H1 (cell line): ENCODE data around the gene PLK5. TPM values are rescaled to one million over a fixed set of nuclear protein-coding genes. Genes with fewer than 3 reads are reported as not detected.

ENCODE experiments used
- CTCF ChIA-PET: fragments of 300-600 bp; sonication (Branson Sonifier 250); formaldehyde crosslinking; loops from one replicate; lab custom pipeline; 2021; ENCODE audit not compliant: partially characterized antibody; lab: Charles Lee
- POLR2A ChIA-PET: fragments of 300-600 bp; sonication (Branson Sonifier 250); formaldehyde crosslinking; loops from one replicate; lab custom pipeline; 2021; ENCODE audit warnings: inconsistent platforms; ENCODE audit not compliant: partially characterized antibody; lab: Charles Lee
- DNase-seq, 2 experiments: peaks; one replicate each; pipeline versions ENCODE4 v3.0.0 to v3.0.0-alpha.2; 2010 to 2022; ENCODE audit warnings: low spot score in 2 of 2, low read depth in 1 of 2, mixed read lengths in 1 of 2
- FAIRE-seq: peaks from 2 replicates; lab custom pipeline; 2011; peaks lifted over from hg19 to GRCh38; lab: Jason Lieb, UNC
- H2AFZ ChIP-seq: 2 replicates; pipeline ENCODE4 v1.8.1; 2012; ENCODE audit warnings: low read length, inconsistent platforms
- H2AK5ac ChIP-seq: 2 replicates; pipeline ENCODE4 v1.6.1; 2013; ENCODE audit warnings: low read depth, low read length
- H2BK120ac ChIP-seq: replicated peaks from 2 replicates; pipeline ENCODE3; 2013; ENCODE audit warnings: low read depth, low read length, inconsistent platforms
- H2BK12ac ChIP-seq: 2 replicates; pipeline ENCODE4 v1.6.1; 2013; ENCODE audit warnings: low read depth, low read length
- H2BK15ac ChIP-seq: 2 replicates; pipeline ENCODE4 v1.6.1; 2013; ENCODE audit warnings: low read length
- H2BK20ac ChIP-seq: 2 replicates; pipeline ENCODE4 v1.6.1; 2013; ENCODE audit warnings: low read length
- H2BK5ac ChIP-seq: 2 replicates; pipeline ENCODE4 v1.6.1; 2013; ENCODE audit warnings: low read depth, low read length
- H3K14ac ChIP-seq: 2 replicates; pipeline ENCODE4 v1.6.1; 2013; ENCODE audit warnings: inconsistent platforms; ENCODE audit not compliant: insufficient read length
- H3K18ac ChIP-seq: 2 replicates; pipeline ENCODE4 v1.6.1; 2013; ENCODE audit warnings: low read length; ENCODE audit errors: extremely low read depth
- H3K23ac ChIP-seq: 2 replicates; pipeline ENCODE4 v1.6.1; 2013; ENCODE audit warnings: inconsistent platforms; ENCODE audit not compliant: insufficient read length
- H3K23me2 ChIP-seq: 2 replicates; pipeline ENCODE4 v1.6.1; 2013; ENCODE audit warnings: low read depth, low read length
- H3K27ac ChIP-seq: 2 replicates; pipeline ENCODE4 v1.6.1; 2011; ENCODE audit warnings: low read depth, low read length, inconsistent platforms
- H3K27me3 ChIP-seq, 4 experiments: replicated peaks in 1 of 4; 1 replicate in 1 of 4; 2 replicates in 3 of 4; pipeline versions ENCODE4 v1.6.1 to v1.8.1; 2011 to 2013; ENCODE audit warnings: low read length in 3 of 4, mild to moderate bottlenecking in 3 of 4, inconsistent platforms in 2 of 4, mixed read lengths in 2 of 4, moderate library complexity in 1 of 4; ENCODE audit not compliant: control insufficient read depth in 3 of 4, insufficient read depth in 3 of 4; ENCODE audit errors: extremely low read depth in 1 of 4
- H3K36me3 ChIP-seq, 4 experiments: 2 replicates each; pipeline versions ENCODE4 v1.6.1 to v1.8.1; 2011 to 2013; ENCODE audit warnings: mild to moderate bottlenecking in 4 of 4, low read length in 3 of 4, moderate library complexity in 2 of 4, control low read depth in 1 of 4, inconsistent platforms in 1 of 4; ENCODE audit not compliant: insufficient read depth in 4 of 4, control insufficient read depth in 2 of 4
- H3K4ac ChIP-seq: replicated peaks from 2 replicates; pipeline ENCODE3; 2013; ENCODE audit warnings: low read length, low read depth, mixed read lengths, inconsistent platforms; ENCODE audit not compliant: insufficient read length
- H3K4me1 ChIP-seq, 4 experiments: replicated peaks in 1 of 4; 1 replicate in 1 of 4; 2 replicates in 3 of 4; pipeline versions ENCODE4 v1.6.1 to v1.8.1; 2011 to 2013; ENCODE audit warnings: low read length in 3 of 4, inconsistent platforms in 2 of 4, mixed read lengths in 1 of 4; ENCODE audit not compliant: insufficient read depth in 4 of 4, control insufficient read depth in 3 of 4
- H3K4me2 ChIP-seq, 2 experiments: 2 replicates each; pipeline versions ENCODE4 v1.6.1 to v1.8.1; 2011 to 2013; ENCODE audit warnings: low read depth in 2 of 2, low read length in 2 of 2, control low read depth in 1 of 2, inconsistent platforms in 1 of 2, mild to moderate bottlenecking in 1 of 2; ENCODE audit not compliant: insufficient read depth in 1 of 2
- H3K4me3 ChIP-seq, 4 experiments: fragments of 200-600, 300-600 bp in 1 of 4; sonication (generic), shearing (Covaris generic), sonication (Bioruptor Twin) in 1 of 4; 2 replicates each; pipeline versions ENCODE4 v1.5.1 to v1.8.1; 2011 to 2016; ENCODE audit warnings: low read length in 4 of 4, low read depth in 3 of 4, control low read depth in 2 of 4, inconsistent platforms in 2 of 4, mild to moderate bottlenecking in 2 of 4, mixed read lengths in 1 of 4, moderate library complexity in 1 of 4; ENCODE audit not compliant: insufficient read depth in 2 of 4; ENCODE audit errors: extremely low read depth in 1 of 4
- H3K56ac ChIP-seq: replicated peaks from 2 replicates; pipeline ENCODE3; 2013; ENCODE audit warnings: low read depth, mild to moderate bottlenecking, mixed read lengths, low read length, inconsistent platforms; ENCODE audit not compliant: insufficient read length
- H3K79me1 ChIP-seq: 2 replicates; pipeline ENCODE4 v1.6.1; 2013; ENCODE audit warnings: low read depth, low read length, control low read depth
- H3K79me2 ChIP-seq, 2 experiments: 2 replicates each; pipeline versions ENCODE4 v1.6.1 to v1.8.1; 2012 to 2013; ENCODE audit warnings: low read length in 2 of 2, mild to moderate bottlenecking in 2 of 2, inconsistent platforms in 1 of 2; ENCODE audit not compliant: insufficient read depth in 2 of 2, control insufficient read depth in 1 of 2
- H3K9ac ChIP-seq, 4 experiments: replicated peaks in 1 of 4; 1 replicate in 1 of 4; 2 replicates in 3 of 4; pipeline versions ENCODE4 v1.6.1 to v1.8.1; 2011 to 2013; ENCODE audit warnings: low read depth in 3 of 4, low read length in 3 of 4, control low read depth in 2 of 4, mild to moderate bottlenecking in 2 of 4, moderate library complexity in 2 of 4, inconsistent platforms in 1 of 4; ENCODE audit errors: extremely low read depth in 1 of 4
- H3K9me3 ChIP-seq, 2 experiments: 2 replicates each; pipeline versions ENCODE4 v1.6.1 to v1.8.1; 2012 to 2013; ENCODE audit warnings: mild to moderate bottlenecking in 2 of 2, moderate library complexity in 2 of 2, control low read depth in 1 of 2, inconsistent platforms in 1 of 2, low read depth in 1 of 2, low read length in 1 of 2, mixed read lengths in 1 of 2; ENCODE audit not compliant: insufficient read depth in 2 of 2
- H4K20me1 ChIP-seq, 2 experiments: replicated peaks in 1 of 2; 2 replicates each; pipeline versions ENCODE3 to v1.8.1; 2011 to 2013; ENCODE audit warnings: inconsistent platforms in 2 of 2, low read length in 2 of 2, mild to moderate bottlenecking in 1 of 2; ENCODE audit not compliant: insufficient read depth in 2 of 2, control insufficient read depth in 1 of 2
- H4K5ac ChIP-seq: 2 replicates; pipeline ENCODE4 v1.6.1; 2013; ENCODE audit warnings: low read length, low read depth, mixed read lengths, inconsistent platforms; ENCODE audit not compliant: insufficient read length
- H4K8ac ChIP-seq: 2 replicates; pipeline ENCODE4 v1.8.0; 2013; ENCODE audit warnings: mild to moderate bottlenecking, moderate library complexity, low read length, inconsistent platforms; ENCODE audit not compliant: insufficient read depth; ENCODE audit errors: extremely low read depth
- H4K91ac ChIP-seq: replicated peaks from 2 replicates; pipeline ENCODE3; 2013; ENCODE audit warnings: low read length, mixed read lengths, inconsistent platforms; ENCODE audit not compliant: insufficient read length
- BCL11A ChIP-seq, 2 experiments: IDR thresholded peaks; one replicate each; pipeline ENCODE4 v1.6.1; 2011; ENCODE audit warnings: low read depth in 2 of 2, low read length in 2 of 2, mild to moderate bottlenecking in 2 of 2
- CBX5 ChIP-seq: fragments of 300-800, 300-1000 bp; sonication (generic); IDR thresholded peaks from 2 replicates; pipeline ENCODE4 v1.7.1; 2016; ENCODE audit warnings: antibody characterized with exemption, low read length, low read depth
- CEBPB ChIP-seq: IDR thresholded peaks from 2 replicates; pipeline ENCODE4 v1.6.1; 2012; ENCODE audit warnings: low read depth, low read length
- CREB1 ChIP-seq: IDR thresholded peaks from 2 replicates; pipeline ENCODE4 v1.6.1; 2012; ENCODE audit warnings: inconsistent platforms
- GABPA ChIP-seq: IDR thresholded peaks from 2 replicates; pipeline ENCODE4 v1.6.1; 2011; ENCODE audit warnings: mild to moderate bottlenecking, low read length, moderate library complexity, borderline replicate concordance; ENCODE audit not compliant: insufficient read depth
- SAP30 ChIP-seq: fragments of 300-600 bp; sonication (generic); IDR thresholded peaks from 2 replicates; pipeline ENCODE4 v1.7.1; 2012; ENCODE audit warnings: low read length, moderate library complexity, mild to moderate bottlenecking, inconsistent platforms; ENCODE audit not compliant: insufficient read depth, insufficient replicate concordance
- SP2 ChIP-seq: IDR thresholded peaks from 2 replicates; pipeline ENCODE4 v1.6.1; 2012; ENCODE audit warnings: mild to moderate bottlenecking, low read length, inconsistent platforms
- WGBS, 2 experiments: shearing (Covaris generic) in 1 of 2; methylation state at CpG; one replicate each; pipeline versions ENCODE4 v1.1.6 to v1.1.7; 2013 to 2015; ENCODE audit warnings: low lambda C conversion rate in 2 of 2, mixed read lengths in 2 of 2, inconsistent platforms in 1 of 2, low coverage in 1 of 2, missing lambda C conversion rate in 1 of 2; ENCODE audit not compliant: insufficient replicate concordance in 2 of 2, insufficient coverage in 1 of 2, insufficient read length in 1 of 2; ENCODE audit errors: extremely low coverage in 1 of 2, missing lambda C conversion rate in 1 of 2; 5-methylcytosine and 5-hydroxymethylcytosine counted together
- polyA plus RNA-seq, 7 experiments: library from polyadenylated mRNA; depleted of rRNA in 3 of 7; stranded (reverse) in 5 of 7; unstranded in 2 of 7; fragments of >200 nt in 5 of 7; fragments of 200-250 nt in 2 of 7; gene quantifications; 1 replicate in 5 of 7; 2 replicates in 1 of 7; 4 replicates in 1 of 7; pipeline versions ENCODE4 v1.2.1 to v1.2.3, GENCODE V29; 2011 to 2013; ENCODE audit warnings: missing spikeins in 2 of 7, mixed read lengths in 2 of 7
- total RNA-seq: library from RNA; stranded (reverse); fragmentation: NEBNext Ultra II Directional; extraction: Animal tissue kit (Norgen Biotek cat#: 25700); gene quantifications from 2 replicates; pipeline ENCODE4 v1.2.1, GENCODE V29; 2021

PLK5 gene
- total and polyA plus RNA-seq, 2 of the 8 experiments (the other 6 are each of a cell fraction or from before 2014, with no cell fraction given) = 0.43 to 0.45 TPM

- Histone ChIP-seq H3K23ac (no peak overlapping the region), H3K56ac (no peak overlapping the region), H3K36me3 (peaks cover 0 to 6% (median 0%) of the 10 kb centered on the region in 4 experiments; a peak in 4 of 8 replicates), H2AK5ac (no peak overlapping the region), H2AFZ (no peak overlapping the region), H3K4me3 (no peak overlapping the region), H4K8ac (peak overlapping the region; percentile 57; the same call in 1 of the 2 replicates), H2BK5ac (no peak overlapping the region), H3K4me2 (no peak overlapping the region), H2BK12ac (no peak overlapping the region), H4K91ac (no peak overlapping the region), H3K79me2 (peaks cover 12 to 70% of the 10 kb centered on the region in 2 experiments), H4K20me1 (peaks cover 36 to 51% of the 10 kb centered on the region in 2 experiments), H3K27me3 (no peaks in the 10 kb centered on the region), H2BK15ac (no peak overlapping the region), H3K9ac (no peak overlapping the region), H2BK20ac (no peak overlapping the region), H3K27ac (no peak overlapping the region), H3K23me2 (no peaks in the 10 kb centered on the region), H3K18ac (no peak overlapping the region), H3K9me3 (no peaks in the 10 kb centered on the region), H4K5ac (no peak overlapping the region), H3K4ac (no peak overlapping the region), H3K14ac (no peak overlapping the region), H3K4me1 (peaks cover 0 to 8% (median 6%) of the 10 kb centered on the region in 4 experiments; a peak in 6 of 7 replicates), H3K79me1 (peaks cover 28% of the 10 kb centered on the region), H2BK120ac (no peak overlapping the region)
- ChIA-PET CTCF (interaction anchor here (1.6 to 1.8 kb wide), 2 partner anchors 15 to 16 kb away, joined by 8 to 10 read pairs; no protein-coding TSS in a partner anchor), POLR2A (interaction anchor here (1.8 to 1.9 kb wide), 2 partner anchors 10 to 14 kb away, joined by 4 to 5 read pairs; no protein-coding TSS in a partner anchor)
- WGBS, 2 experiments = 92% methylated on average over 17 of the region's 17 CpGs; no CpG with 5 or more reads in 1 of the 2 experiments
- TF ChIP-seq CREB1 = no peak
- no peak for TF ChIP-seq SAP30
- TF ChIP-seq SP2 = no peak
- no peak for TF ChIP-seq BCL11A (IDR thresholded peaks at IDR 0.05; ENCODE audit: low read depth in 2 of 2, low read length in 2 of 2)
- TF ChIP-seq CBX5 = no peak
- TF ChIP-seq GABPA = no peak
- no peak for TF ChIP-seq CEBPB
- DNase-seq = no peak
- no peak for FAIRE-seq
These were observed 37.5 kb downstream of the PLK5 start for GRCh38 chr19:1561236-1561842.
